ENCODE data around the gene SPSB1. TPM values are rescaled to one million over a fixed set of nuclear protein-coding genes. Genes with fewer than 3 reads are reported as not detected.

SPSB1 gene
- total RNA-seq, 2 donors from 2014 or later = 107 to 171 TPM

DNA sequence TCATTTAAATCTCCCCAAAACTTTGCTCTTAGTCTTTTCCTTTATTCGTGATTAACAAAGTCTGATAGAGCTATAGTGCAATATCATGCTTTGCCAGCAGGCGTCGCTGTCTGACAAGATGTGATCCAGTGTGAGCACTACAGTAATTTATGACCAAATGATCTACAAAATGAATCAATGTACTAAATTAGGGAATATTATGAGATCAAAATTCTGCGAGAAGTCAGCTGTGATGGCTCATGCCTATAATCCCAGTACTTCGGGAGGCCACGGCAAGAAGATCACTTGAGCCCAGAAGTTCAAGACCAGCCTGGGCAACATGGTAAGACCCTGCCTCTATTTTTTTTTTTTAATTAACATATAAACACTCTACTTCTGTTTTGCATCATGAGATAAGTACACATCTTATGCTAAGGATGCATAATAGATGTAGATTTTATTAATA is 3.6 kb upstream of the SPSB1 start:
- no peaks in the 10 kb centered on the region for H3K36me3 ChIP-seq
- no peak overlapping the region for H3K4me3 ChIP-seq
- TF ChIP-seq, protein P1, sequence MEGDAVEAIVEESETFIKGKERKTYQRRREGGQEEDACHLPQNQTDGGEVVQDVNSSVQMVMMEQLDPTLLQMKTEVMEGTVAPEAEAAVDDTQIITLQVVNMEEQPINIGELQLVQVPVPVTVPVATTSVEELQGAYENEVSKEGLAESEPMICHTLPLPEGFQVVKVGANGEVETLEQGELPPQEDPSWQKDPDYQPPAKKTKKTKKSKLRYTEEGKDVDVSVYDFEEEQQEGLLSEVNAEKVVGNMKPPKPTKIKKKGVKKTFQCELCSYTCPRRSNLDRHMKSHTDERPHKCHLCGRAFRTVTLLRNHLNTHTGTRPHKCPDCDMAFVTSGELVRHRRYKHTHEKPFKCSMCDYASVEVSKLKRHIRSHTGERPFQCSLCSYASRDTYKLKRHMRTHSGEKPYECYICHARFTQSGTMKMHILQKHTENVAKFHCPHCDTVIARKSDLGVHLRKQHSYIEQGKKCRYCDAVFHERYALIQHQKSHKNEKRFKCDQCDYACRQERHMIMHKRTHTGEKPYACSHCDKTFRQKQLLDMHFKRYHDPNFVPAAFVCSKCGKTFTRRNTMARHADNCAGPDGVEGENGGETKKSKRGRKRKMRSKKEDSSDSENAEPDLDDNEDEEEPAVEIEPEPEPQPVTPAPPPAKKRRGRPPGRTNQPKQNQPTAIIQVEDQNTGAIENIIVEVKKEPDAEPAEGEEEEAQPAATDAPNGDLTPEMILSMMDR (IDR thresholded peaks at IDR 0.05) = peak; percentile 83
- no peak overlapping the region for H3K27ac ChIP-seq
- ATAC-seq (ENCODE audit: insufficient number of reproducible peaks, low FRiP score, low read depth) (no peak), DNase-seq (ENCODE audit: low spot score) (peak; percentile 56)
- peaks cover 17 to 27% of the 10 kb centered on the region in 2 donors for H3K4me1 ChIP-seq (ENCODE audit: control insufficient read depth in 1 of 2, low read depth in 2 of 2)
- peaks cover 12% of the 10 kb centered on the region for H3K9me3 ChIP-seq
- no peaks in the 10 kb centered on the region for H3K27me3 ChIP-seq (replicated peaks; ENCODE audit: insufficient read depth)

DNA sequence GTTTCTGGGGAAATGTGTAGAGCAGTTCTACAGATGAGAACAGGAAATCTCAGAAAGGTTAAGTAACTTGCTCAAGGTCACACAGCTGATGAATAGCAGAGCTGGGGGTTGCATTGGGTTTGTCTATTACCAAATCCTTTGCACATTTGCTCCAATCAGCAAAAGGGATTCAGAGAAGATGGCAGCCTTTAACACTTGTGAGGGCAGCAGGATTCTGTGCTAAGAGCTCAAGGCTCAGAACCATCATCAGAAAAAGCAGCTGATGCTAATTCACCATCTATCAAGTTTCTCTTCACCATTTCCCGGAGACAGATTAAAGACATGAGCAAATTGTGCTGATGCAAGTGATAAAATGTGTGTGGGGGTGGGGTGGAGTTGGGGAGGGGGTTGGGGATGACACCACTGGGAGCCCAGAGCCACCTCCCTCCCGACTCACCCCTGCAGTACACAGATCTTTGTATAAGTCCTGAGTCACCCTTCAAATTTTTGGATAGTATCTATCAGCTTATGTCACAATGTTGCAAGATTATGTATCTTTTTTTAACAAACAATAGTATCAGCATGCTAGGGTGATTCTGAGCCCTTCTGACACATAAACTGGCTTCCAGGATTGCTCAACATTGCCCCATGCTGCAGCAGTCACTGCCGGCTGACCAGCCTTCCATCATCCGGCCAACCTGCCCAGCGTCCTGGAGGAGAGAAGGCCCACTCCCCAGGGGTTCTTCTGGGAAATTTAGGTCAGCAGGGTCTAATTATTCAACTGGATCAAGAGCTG is 2.8 kb upstream of the SPSB1 start:
- Histone ChIP-seq H3K27ac (peak overlapping the region; percentile 73 to 93), H3K4me3 (no peak overlapping the region), H3K4me1 (ENCODE audit: control insufficient read depth in 1 of 2, low read depth in 2 of 2) (peaks cover 20 to 30% of the 10 kb centered on the region in 2 donors), H3K27me3 (replicated peaks; ENCODE audit: insufficient read depth) (no peaks in the 10 kb centered on the region), H3K9me3 (peaks cover 12% of the 10 kb centered on the region), H3K36me3 (no peaks in the 10 kb centered on the region)
- TF ChIP-seq, protein P1 (IDR thresholded peaks at IDR 0.05) = no peak
- peak; percentile 39 for ATAC-seq (ENCODE audit: insufficient number of reproducible peaks, low FRiP score, low read depth)
- peak; percentile 70 for DNase-seq (ENCODE audit: low spot score)

DNA sequence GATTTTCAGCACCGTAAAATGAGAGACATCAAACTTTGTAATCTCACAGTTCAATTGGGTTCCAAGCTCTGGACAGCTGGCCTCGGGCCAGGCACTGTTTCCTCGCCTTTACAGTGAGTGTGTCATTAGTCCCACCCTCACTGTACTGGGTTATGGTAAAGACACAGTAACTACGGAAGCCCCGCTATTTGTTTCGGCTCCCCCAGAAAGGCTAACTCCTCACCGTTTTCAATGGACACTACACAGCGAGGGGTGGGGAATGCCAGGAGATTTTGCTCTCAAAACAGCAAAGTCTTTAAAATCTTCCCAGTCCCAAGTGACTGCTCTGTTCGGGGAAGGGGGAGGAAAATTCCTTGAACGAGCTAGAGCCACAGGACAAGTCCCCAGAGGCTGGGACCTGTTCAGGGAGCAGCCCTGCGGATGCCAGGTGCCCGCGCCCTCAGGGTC is 757 bp upstream of the SPSB1 start:
- peak overlapping the region; percentile 87 to 93 for H3K27ac ChIP-seq
- no peak for ATAC-seq (ENCODE audit: insufficient number of reproducible peaks, low FRiP score, low read depth)
- TF ChIP-seq, protein P1 (IDR thresholded peaks at IDR 0.05) = no peak
- DNase-seq (ENCODE audit: low spot score) = no peak
- H3K36me3 ChIP-seq = no peaks in the 10 kb centered on the region
- H3K9me3 ChIP-seq = peaks cover 12% of the 10 kb centered on the region
- peaks cover 28 to 48% of the 10 kb centered on the region in 2 donors for H3K4me1 ChIP-seq (ENCODE audit: control insufficient read depth in 1 of 2, low read depth in 2 of 2)
- peak overlapping the region; percentile 87 for H3K4me3 ChIP-seq
- no peaks in the 10 kb centered on the region for H3K27me3 ChIP-seq (replicated peaks; ENCODE audit: insufficient read depth)

DNA sequence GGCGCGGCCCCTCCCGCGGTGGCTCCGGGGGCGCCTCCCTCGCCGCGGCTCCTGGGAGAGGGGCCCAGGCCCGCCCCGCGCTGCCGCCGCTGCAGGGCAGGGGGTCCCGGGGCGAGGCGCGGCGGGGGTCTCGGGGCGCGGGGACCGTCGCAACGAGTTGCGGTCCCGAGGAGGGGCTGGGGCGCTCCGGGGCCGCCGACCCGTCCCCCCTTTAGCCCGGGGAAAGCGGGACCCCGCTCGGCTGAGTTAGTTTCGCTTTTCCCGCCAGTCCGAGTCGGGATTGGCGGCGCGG is 493 bp downstream of the SPSB1 start:
- Histone ChIP-seq H3K36me3 (no peaks in the 10 kb centered on the region), H3K27ac (peak overlapping the region; percentile 87 to 93), H3K4me1 (ENCODE audit: control insufficient read depth in 1 of 2, low read depth in 2 of 2) (peaks cover 35 to 60% of the 10 kb centered on the region in 2 donors), H3K4me3 (peak overlapping the region; percentile 87), H3K9me3 (peaks cover 6% of the 10 kb centered on the region), H3K27me3 (replicated peaks; ENCODE audit: insufficient read depth) (no peaks in the 10 kb centered on the region)
- TF ChIP-seq, protein P1 (IDR thresholded peaks at IDR 0.05) = no peak
- DNase-seq (ENCODE audit: low spot score) (no peak), ATAC-seq (ENCODE audit: insufficient number of reproducible peaks, low FRiP score, low read depth) (no peak)

DNA sequence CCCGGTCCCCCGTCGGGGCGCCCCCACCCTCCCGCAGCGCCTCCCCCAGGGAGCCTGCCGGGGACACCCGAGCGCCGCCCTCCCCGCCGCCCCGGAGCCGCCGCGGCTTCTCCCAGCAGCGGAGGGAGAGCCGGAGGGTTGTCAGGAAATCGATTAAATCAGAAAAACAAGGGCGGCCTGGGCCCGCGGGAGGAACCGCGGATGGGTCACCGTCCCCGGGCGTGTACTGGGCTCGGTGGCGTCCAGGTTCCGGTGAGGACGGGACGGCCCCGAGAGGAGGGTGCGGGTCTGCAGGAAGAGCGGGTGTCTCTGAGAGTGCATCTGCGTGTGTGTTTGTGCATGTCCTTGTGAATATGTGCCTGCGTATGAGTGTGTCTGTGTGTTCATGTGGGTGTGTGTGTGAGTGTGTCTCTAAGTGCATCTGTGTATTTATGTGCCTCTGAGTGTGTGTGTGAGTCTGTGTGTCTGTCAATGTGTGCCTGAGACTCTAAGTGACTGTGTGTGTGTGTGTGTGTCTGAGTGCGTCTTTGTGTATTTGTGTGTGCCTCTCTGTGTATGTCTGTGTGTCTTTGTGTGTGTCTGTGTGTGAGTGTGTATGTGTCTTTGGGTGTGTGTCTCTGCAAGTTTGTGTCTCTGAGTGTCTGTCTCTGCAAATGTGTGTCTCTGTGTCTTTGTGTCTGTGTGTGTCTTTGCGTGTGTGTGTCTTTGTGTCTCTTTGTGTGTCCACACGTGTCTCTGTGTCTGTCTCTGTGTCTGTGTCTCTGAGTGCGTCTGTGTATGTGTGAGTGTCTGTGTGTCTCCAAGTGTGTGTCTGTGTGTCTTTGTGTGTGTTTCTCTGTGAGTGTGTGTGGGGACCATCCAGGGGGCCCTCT is 1.1 kb downstream of the SPSB1 start:
- H3K4me1 ChIP-seq (ENCODE audit: control insufficient read depth in 1 of 2, low read depth in 2 of 2) = peaks cover 35 to 65% of the 10 kb centered on the region in 2 donors
- TF ChIP-seq, protein P1 (IDR thresholded peaks at IDR 0.05) = no peak
- no peak for ATAC-seq (ENCODE audit: insufficient number of reproducible peaks, low FRiP score, low read depth)
- no peaks in the 10 kb centered on the region for H3K27me3 ChIP-seq (replicated peaks; ENCODE audit: insufficient read depth)
- peaks cover 2% of the 10 kb centered on the region for H3K9me3 ChIP-seq
- peak overlapping the region; percentile 87 for H3K4me3 ChIP-seq
- no peak for DNase-seq (ENCODE audit: low spot score)
- H3K27ac ChIP-seq = peak overlapping the region; percentile 87 to 93
- no peaks in the 10 kb centered on the region for H3K36me3 ChIP-seq

Measured in thoracic aorta (tissue), 2 donors.